CD4-positive, alpha-beta T cell (primary cell): Measurements from ENCODE around the gene EPHX1. TPM values are rescaled to one million over a fixed set of nuclear protein-coding genes. Genes with fewer than 3 reads are reported as not detected.

ENCODE experiments used
- ATAC-seq: fragments of 200-7000 bp; cut with Tn5 transposase; one replicate; pipeline ENCODE4 v1.10.0; 2022; ENCODE audit warnings: mild to moderate bottlenecking; ENCODE audit not compliant: poor library complexity
- CTCF ChIA-PET: fragments of 350-600 bp; sonication (Branson Sonifier 250); formaldehyde crosslinking; loops from one replicate; lab custom pipeline; 2021; ENCODE audit warnings: antibody characterized with exemption, inconsistent platforms; lab: Charles Lee
- POLR2A ChIA-PET: fragments of 350-600 bp; sonication (Branson Sonifier 250); formaldehyde crosslinking; loops from one replicate; lab custom pipeline; 2021; ENCODE audit warnings: antibody characterized with exemption, inconsistent platforms; lab: Charles Lee
- DNase-seq, 14 experiments: peaks; one replicate each; pipeline ENCODE4 v3.0.0-alpha.2; 2013 to 2020; ENCODE audit warnings: mixed read lengths in 2 of 14
- H3K27ac ChIP-seq, 2 donors: one replicate each; pipeline versions ENCODE4 v1.5.1 to v1.7.0; 2013; ENCODE audit warnings: low read length in 2 of 2, low read depth in 1 of 2, mild to moderate bottlenecking in 1 of 2
- H3K27me3 ChIP-seq, 2 experiments: 1 replicate in 1 of 2; 2 replicates in 1 of 2; pipeline versions ENCODE4 v1.6.1 to v1.7.0; 2013; ENCODE audit warnings: low read length in 2 of 2, control low read depth in 1 of 2, mild to moderate bottlenecking in 1 of 2, moderate library complexity in 1 of 2; ENCODE audit not compliant: insufficient read depth in 2 of 2, control insufficient read depth in 1 of 2
- H3K36me3 ChIP-seq: one replicate; pipeline ENCODE4 v1.6.1; 2013; ENCODE audit warnings: low read length, control low read depth; ENCODE audit not compliant: insufficient read depth
- H3K4me1 ChIP-seq: one replicate; pipeline ENCODE4 v1.6.1; 2013; ENCODE audit warnings: low read length, control low read depth; ENCODE audit not compliant: insufficient read depth
- H3K4me3 ChIP-seq: one replicate; pipeline ENCODE4 v1.5.1; 2013; ENCODE audit warnings: mild to moderate bottlenecking, low read length, moderate library complexity
- H3K9me3 ChIP-seq, 2 experiments: 1 replicate in 1 of 2; 2 replicates in 1 of 2; pipeline versions ENCODE4 v1.6.1 to v1.7.0; 2013; ENCODE audit warnings: low read length in 2 of 2, mild to moderate bottlenecking in 2 of 2, control low read depth in 1 of 2, moderate library complexity in 1 of 2; ENCODE audit not compliant: control insufficient read depth in 1 of 2, insufficient read depth in 1 of 2
- H3K27ac Mint-ChIP-seq: one replicate; pipeline ENCODE4 v1.8.0; 2020; ENCODE audit warnings: mixed read lengths
- H3K27me3 Mint-ChIP-seq: one replicate; pipeline ENCODE4 v1.8.0; 2021; ENCODE audit warnings: mixed read lengths
- H3K36me3 Mint-ChIP-seq: one replicate; pipeline ENCODE4 v1.8.0; 2021; ENCODE audit warnings: low read depth, mixed read lengths
- H3K4me1 Mint-ChIP-seq: one replicate; pipeline ENCODE4 v1.8.0; 2021; ENCODE audit warnings: low read depth, mixed read lengths
- H3K4me3 Mint-ChIP-seq: one replicate; pipeline ENCODE4 v1.8.0; 2020; ENCODE audit warnings: mild to moderate bottlenecking, mixed read lengths
- H3K9me3 Mint-ChIP-seq: one replicate; pipeline ENCODE4 v1.8.0; 2020; ENCODE audit warnings: mixed read lengths
- intact Hi-C, 2 experiments: fragments of 100-400 bp; cut with DNase I in 1 of 2; cut with micrococcal nuclease in 1 of 2; formaldehyde crosslinking; loops; one replicate each; pipeline versions ENCODE4 v1.15.1 to v1.9.0; 2023 to 2025; cut with DNase I, micrococcal nuclease
- total RNA-seq, 174 experiments: library from RNA in 2 of 174; stranded (reverse) in 2 of 174; gene quantifications; one replicate each; pipeline ENCODE4 v1.2.3 and lab custom pipeline; 2021 to 2026
- TF ChIP-seq, protein P1 (sequence below): fragments of 200-600 bp; IDR thresholded peaks from one replicate; pipeline ENCODE4 v1.8.0; 2022; ENCODE audit warnings: antibody characterized with exemption, mild to moderate bottlenecking

Gene EPHX1
- total RNA-seq, 2 experiments from 2014 or later: 0.34 to 0.47 TPM

DNA sequence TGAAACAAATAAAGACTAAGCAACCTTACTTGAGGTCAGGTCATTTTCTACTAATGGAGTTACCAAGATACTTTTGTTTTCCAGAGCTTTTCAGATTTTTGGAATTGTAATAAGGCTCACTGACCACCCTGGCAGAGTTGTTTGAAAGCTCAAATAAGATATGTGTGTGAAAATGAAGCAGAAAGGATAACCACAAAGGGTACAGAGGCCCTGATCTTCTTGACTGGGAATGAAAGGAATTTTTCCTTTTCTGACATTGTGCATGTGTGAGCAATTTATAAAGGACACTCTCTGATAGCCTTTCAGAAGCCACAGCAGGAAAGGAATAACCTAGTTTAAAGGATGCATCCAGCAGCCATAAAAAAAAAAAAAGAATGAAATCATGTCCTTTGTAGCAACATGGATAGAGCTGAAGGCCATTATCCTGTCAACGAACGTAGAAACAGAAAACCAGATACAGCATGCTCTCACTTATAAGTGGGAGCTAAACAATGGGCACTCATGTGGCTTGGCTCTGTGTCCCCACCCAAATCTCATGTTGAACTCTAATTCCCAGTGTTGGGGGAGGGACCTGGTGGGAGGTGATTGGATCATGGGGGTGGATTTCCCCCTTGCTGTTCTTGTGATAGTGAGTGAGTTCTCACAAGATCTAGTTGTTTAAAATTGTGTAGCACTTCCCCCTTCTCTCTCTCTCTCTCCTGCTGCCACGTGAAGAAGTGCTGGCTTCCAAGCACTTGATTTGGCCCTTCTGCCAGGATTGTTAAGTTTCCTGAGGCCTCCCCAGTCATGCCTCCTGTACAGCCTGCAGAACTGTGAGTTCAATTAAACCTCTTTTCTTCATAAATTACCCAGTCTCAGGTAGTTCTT is 35.4 kb upstream of the EPHX1 start:
- intact Hi-C loops: loop anchor here (5.0 to 10.0 kb wide), 10 partner anchors 68 to 347 kb away; partner anchors contain the start of genes H3-3A (in 1 of the 2), LBR (in 1 of the 2) and SDE2 (in 1 of the 2)
- Histone ChIP-seq H3K4me1 (peaks cover 25% of the 10 kb centered on the region), H3K27me3 (no peaks in the 10 kb centered on the region), H3K36me3 (no peaks in the 10 kb centered on the region), H3K4me3 (no peak overlapping the region), H3K9me3 (no peaks in the 10 kb centered on the region), H3K27ac (no peak overlapping the region)
- Mint-ChIP-seq H3K27ac (no peak overlapping the region), H3K4me3 (no peak overlapping the region), H3K36me3 (no peaks in the 10 kb centered on the region), H3K27me3 (no peaks in the 10 kb centered on the region), H3K4me1 (no peaks in the 10 kb centered on the region), H3K9me3 (no peaks in the 10 kb centered on the region)
- ATAC-seq (no peak), DNase-seq (no peak)
- POLR2A ChIA-PET: no interaction called here
- CTCF ChIA-PET: no interaction called here
- TF ChIP-seq, protein P1, sequence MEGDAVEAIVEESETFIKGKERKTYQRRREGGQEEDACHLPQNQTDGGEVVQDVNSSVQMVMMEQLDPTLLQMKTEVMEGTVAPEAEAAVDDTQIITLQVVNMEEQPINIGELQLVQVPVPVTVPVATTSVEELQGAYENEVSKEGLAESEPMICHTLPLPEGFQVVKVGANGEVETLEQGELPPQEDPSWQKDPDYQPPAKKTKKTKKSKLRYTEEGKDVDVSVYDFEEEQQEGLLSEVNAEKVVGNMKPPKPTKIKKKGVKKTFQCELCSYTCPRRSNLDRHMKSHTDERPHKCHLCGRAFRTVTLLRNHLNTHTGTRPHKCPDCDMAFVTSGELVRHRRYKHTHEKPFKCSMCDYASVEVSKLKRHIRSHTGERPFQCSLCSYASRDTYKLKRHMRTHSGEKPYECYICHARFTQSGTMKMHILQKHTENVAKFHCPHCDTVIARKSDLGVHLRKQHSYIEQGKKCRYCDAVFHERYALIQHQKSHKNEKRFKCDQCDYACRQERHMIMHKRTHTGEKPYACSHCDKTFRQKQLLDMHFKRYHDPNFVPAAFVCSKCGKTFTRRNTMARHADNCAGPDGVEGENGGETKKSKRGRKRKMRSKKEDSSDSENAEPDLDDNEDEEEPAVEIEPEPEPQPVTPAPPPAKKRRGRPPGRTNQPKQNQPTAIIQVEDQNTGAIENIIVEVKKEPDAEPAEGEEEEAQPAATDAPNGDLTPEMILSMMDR: no peak

DNA sequence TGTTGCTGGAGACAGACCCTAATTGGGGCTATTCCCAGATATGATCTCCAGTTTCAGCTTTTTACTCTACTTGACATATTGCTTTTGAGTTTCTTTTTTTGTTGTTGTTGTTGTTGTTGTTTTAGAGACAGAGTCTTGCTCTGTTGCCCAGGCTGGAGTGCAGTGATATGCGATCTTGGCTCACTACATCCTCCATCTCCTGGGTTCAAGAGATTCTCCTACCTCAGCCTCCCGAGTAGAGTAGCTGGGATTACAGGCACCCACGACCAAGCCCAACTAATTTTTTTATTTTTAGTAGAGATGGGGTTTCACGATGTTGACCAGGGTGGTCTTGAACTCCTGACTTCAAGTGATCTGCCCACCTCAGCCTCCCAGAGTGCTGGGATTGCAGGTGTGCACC is 33.6 kb upstream of the EPHX1 start:
- Histone ChIP-seq H3K27ac (peak overlapping the region; percentile 95 to 97), H3K27me3 (no peaks in the 10 kb centered on the region), H3K4me1 (peaks cover 31% of the 10 kb centered on the region), H3K4me3 (no peak overlapping the region), H3K9me3 (no peaks in the 10 kb centered on the region), H3K36me3 (peaks cover 7% of the 10 kb centered on the region)
- ChIA-PET CTCF (interaction anchor here (0.9 kb wide), 1 partner anchor 302 kb away, joined by 3 read pairs; no protein-coding TSS in a partner anchor), POLR2A (interaction anchor here (0.9 to 4.4 kb wide), 4 partner anchors 34 to 135 kb away, joined by 4 to 98 read pairs (median 50); partner anchors contain the start of genes EPHX1 and TMEM63A)
- no peak for DNase-seq
- no peak for ATAC-seq
- Mint-ChIP-seq H3K27ac (no peak overlapping the region), H3K4me3 (no peak overlapping the region), H3K27me3 (no peaks in the 10 kb centered on the region), H3K4me1 (peaks cover 8% of the 10 kb centered on the region), H3K9me3 (no peaks in the 10 kb centered on the region), H3K36me3 (peaks cover 8% of the 10 kb centered on the region)
- TF ChIP-seq, protein P1: no peak
- intact Hi-C loops: loop anchor here (2.0 to 10.0 kb wide), 11 partner anchors 91 to 349 kb away; partner anchors contain the start of genes H3-3A (in 1 of the 2), LBR (in 1 of the 2) and SDE2 (in 1 of the 2)

DNA sequence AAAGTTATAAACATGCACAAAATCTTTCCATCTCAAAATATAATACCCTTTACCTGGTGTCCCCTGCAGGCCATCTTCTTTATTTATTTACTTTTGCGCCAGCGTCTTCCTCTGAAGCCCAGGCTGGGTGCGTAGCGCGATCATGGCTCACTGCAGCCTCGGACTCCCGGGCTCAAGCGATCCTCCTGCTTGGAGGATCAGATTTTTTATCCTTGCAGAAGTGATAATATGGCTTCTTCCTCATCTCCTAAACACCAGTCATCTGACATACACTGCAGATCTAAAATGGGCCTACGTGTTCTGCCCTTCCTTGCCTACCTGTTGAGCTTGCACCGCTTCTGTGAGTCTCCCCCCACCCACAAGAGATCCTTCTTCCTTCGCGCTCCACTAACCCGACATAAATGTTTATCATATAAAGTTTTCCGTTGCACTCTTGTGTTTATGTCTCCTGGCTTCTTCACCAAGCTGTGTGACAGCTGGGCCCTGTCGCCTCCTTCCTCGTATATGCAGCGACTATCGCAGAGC is 32.8 kb upstream of the EPHX1 start:
- Histone ChIP-seq H3K4me3 (peak overlapping the region; percentile 68), H3K4me1 (peaks cover 37% of the 10 kb centered on the region), H3K27ac (peak overlapping the region; percentile 95 to 97), H3K27me3 (no peaks in the 10 kb centered on the region), H3K9me3 (no peaks in the 10 kb centered on the region), H3K36me3 (peaks cover 10% of the 10 kb centered on the region)
- Mint-ChIP-seq H3K27me3 (no peaks in the 10 kb centered on the region), H3K27ac (no peak overlapping the region), H3K4me1 (peaks cover 9% of the 10 kb centered on the region), H3K4me3 (no peak overlapping the region), H3K36me3 (peaks cover 14% of the 10 kb centered on the region), H3K9me3 (no peaks in the 10 kb centered on the region)
- peak; percentile 19 for ATAC-seq
- TF ChIP-seq, protein P1: no peak
- intact Hi-C loops: loop anchor here (1.0 to 10.0 kb wide), 12 partner anchors 90 to 350 kb away; partner anchors contain the start of genes H3-3A (in 1 of the 2), LBR (in 1 of the 2), PYCR2 (in 1 of the 2) and SDE2 (in 1 of the 2)
- ChIA-PET POLR2A (interaction anchor here (0.5 to 4.4 kb wide), 68 partner anchors 8 to 1931 kb away, joined by 3 to 98 read pairs (median 5); partner anchors contain the start of genes COQ8A, ENAH, EPHX1 and H3-3A), CTCF (interaction anchor here (0.6 to 2.4 kb wide), 26 partner anchors 10 to 349 kb away, joined by 3 to 20 read pairs (median 5); partner anchors contain the start of genes LBR, PYCR2, SDE2 and TMEM63A)
- peak in 1 of 14 experiments; percentile 15 for DNase-seq
